H1 (cell line): ENCODE data around the gene STIM2. TPM values are rescaled to one million over a fixed set of nuclear protein-coding genes. Genes with fewer than 3 reads are reported as not detected.

Experiments used
- BACH1 ChIP-seq: IDR thresholded peaks from 2 replicates; pipeline ENCODE4 v1.6.1; 2012; ENCODE audit warnings: low read length, improper control_type of control experiment
- CHD7 ChIP-seq: fragments of 300-600 bp; sonication (generic); IDR thresholded peaks from 2 replicates; pipeline ENCODE4 v1.7.1; 2012; ENCODE audit warnings: low read length, moderate library complexity, mild to moderate bottlenecking, inconsistent platforms; ENCODE audit not compliant: insufficient replicate concordance
- CTBP2 ChIP-seq: IDR thresholded peaks from 2 replicates; pipeline ENCODE4 v1.7.0; 2011; ENCODE audit warnings: borderline replicate concordance, mild to moderate bottlenecking, moderate library complexity, mixed read lengths, low read length; ENCODE audit not compliant: insufficient read depth, insufficient read length
- NANOG ChIP-seq: IDR thresholded peaks from 2 replicates; pipeline ENCODE4 v1.6.1; 2011; ENCODE audit warnings: low read length, low read depth, mild to moderate bottlenecking, inconsistent platforms; ENCODE audit not compliant: insufficient read depth, poor library complexity, severe bottlenecking
- SIX5 ChIP-seq: IDR thresholded peaks from 2 replicates; pipeline ENCODE4 v1.6.1; 2011; ENCODE audit warnings: mild to moderate bottlenecking, low read depth, low read length
- polyA plus RNA-seq, 7 experiments: library from polyadenylated mRNA; depleted of rRNA in 3 of 7; stranded (reverse) in 5 of 7; unstranded in 2 of 7; fragments of >200 nt in 5 of 7; fragments of 200-250 nt in 2 of 7; gene quantifications; 1 replicate in 5 of 7; 2 replicates in 1 of 7; 4 replicates in 1 of 7; pipeline versions ENCODE4 v1.2.1 to v1.2.3, GENCODE V29; 2011 to 2013; ENCODE audit warnings: missing spikeins in 2 of 7, mixed read lengths in 2 of 7
- total RNA-seq: library from RNA; stranded (reverse); fragmentation: NEBNext Ultra II Directional; extraction: Animal tissue kit (Norgen Biotek cat#: 25700); gene quantifications from 2 replicates; pipeline ENCODE4 v1.2.1, GENCODE V29; 2021

STIM2 gene
- total and polyA plus RNA-seq, 2 of the 8 experiments (the other 6 are each of a cell fraction or from before 2014, with no cell fraction given) = 22.9 to 23.0 TPM

- no peak for TF ChIP-seq CHD7
- TF ChIP-seq BACH1 = no peak
- no peak for TF ChIP-seq CTBP2
- no peak for TF ChIP-seq SIX5
- no peak for TF ChIP-seq NANOG
Observed at GRCh38 chr4:26937567-26937966, 76.9 kb downstream of the STIM2 start (continued).
